ENCODE measurements around the gene HTRA2.
"Not testable (repeated sequence)": the region's sequence is repeated elsewhere in the genome, so short reads cannot be mapped to it uniquely, and the experiment has no call there.

The HTRA2 gene

GRCh38 chr2:74561022-74561421 lies 31.3 kb downstream of the HTRA2 start:
- not testable (repeated sequence) for DNase-seq (ENCODE audit: low read depth, low spot score)

GRCh38 chr2:74562126-74562775 lies 32.5 kb downstream of the HTRA2 start:
- DNase-seq (ENCODE audit: low read depth, low spot score) = no peak

DNA sequence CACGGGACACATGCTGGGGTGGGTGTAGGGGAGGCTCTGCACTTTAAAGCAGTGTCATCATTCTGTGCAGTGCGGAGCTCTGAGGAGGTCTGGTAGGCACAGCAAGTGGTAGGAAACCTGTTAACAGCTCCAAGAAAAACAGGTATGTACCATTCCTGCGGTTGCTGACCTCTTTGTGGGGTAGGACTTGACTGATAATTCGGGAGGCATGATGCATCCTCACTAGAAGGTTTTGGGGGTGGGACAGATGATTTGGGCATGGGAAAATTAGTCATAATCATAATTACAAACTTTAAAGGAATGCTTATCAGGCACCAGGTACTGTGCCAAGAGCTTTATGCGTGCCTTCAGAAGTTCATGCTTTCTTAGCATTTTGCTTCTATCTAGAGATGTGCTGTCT lies 34.5 kb downstream of the HTRA2 start:
- DNase-seq (ENCODE audit: low read depth, low spot score) = no peak

GRCh38 chr2:74566076-74566753 lies 36.5 kb downstream of the HTRA2 start:
- no peak for DNase-seq (ENCODE audit: low read depth, low spot score)

DNA sequence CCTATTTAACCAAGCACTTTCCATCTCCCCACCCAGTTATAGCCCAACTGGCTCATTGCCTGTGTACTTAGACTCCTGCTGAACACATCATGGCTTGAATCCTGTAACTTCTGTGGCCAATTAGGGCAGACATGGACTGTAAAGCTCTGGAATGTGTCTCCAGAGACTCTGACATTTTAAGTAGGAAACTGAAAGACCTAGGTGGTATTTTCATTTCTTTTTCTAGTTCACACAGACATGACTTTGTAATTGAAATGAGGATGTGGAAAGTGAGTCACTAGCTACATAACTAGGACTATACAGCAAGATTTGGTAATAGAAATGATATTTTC lies 37.0 kb downstream of the HTRA2 start:
- no peak for DNase-seq (ENCODE audit: low read depth, low spot score)

DNA sequence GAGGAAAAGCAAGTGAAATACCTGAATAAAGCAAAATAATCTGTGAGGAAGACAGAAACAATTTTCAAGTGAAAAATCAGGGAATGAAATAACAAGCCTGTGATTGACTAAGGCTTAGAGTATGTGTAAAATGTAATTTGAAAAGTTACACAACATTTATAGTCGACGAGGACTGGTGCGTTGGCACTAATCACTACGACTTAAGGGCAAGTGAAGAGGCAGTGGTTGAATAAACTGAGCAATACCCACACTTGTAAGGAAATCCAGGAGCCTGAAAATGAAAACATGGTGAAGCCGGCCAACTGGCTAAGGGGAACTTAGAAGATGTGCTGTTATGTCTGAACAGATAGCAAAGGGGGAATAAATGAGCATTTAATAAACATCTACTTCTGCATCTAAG lies 38.1 kb downstream of the HTRA2 start:
- DNase-seq (ENCODE audit: low read depth, low spot score) = no peak

DNA sequence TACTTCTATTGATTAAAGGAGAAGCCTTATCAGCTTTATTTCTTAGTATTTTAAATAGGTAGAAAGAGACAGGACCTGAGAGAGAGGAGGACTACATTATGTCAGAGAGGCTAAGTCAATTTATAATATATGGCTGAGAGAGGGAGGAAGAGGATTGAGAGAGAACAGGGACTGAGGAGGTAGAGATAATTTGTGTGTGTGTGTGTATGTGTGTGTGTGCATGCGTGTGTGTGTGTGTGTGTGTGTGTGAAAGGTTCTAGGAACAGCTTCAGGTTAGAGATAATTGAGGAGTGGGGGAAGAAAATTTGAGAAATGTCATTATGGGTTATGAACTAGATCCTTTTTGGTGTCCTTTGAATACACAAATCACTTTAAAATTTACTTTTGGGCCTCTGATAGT lies 40.0 kb downstream of the HTRA2 start:
- no peak for DNase-seq (ENCODE audit: low read depth, low spot score)

DNA sequence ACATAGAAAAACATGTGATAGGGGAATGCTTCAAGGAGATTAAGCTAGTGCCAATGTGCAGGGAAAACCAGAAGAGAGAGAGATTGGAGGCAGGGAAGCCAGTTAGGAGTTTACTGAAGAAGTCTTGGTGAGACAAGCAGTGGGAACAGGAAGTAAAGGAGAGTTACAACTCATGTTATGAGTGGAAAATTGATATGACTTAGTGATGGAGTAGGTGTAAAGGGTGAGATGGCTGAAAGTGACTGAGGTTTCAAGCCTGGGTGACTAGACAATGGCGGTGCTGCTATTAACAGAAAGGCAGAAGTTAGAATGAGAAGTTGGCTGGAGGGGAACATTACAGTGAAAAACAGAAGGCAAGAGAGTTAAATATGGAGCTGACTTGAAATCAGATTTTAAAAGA lies 41.3 kb downstream of the HTRA2 start:
- DNase-seq (ENCODE audit: low read depth, low spot score) = no peak

DNA sequence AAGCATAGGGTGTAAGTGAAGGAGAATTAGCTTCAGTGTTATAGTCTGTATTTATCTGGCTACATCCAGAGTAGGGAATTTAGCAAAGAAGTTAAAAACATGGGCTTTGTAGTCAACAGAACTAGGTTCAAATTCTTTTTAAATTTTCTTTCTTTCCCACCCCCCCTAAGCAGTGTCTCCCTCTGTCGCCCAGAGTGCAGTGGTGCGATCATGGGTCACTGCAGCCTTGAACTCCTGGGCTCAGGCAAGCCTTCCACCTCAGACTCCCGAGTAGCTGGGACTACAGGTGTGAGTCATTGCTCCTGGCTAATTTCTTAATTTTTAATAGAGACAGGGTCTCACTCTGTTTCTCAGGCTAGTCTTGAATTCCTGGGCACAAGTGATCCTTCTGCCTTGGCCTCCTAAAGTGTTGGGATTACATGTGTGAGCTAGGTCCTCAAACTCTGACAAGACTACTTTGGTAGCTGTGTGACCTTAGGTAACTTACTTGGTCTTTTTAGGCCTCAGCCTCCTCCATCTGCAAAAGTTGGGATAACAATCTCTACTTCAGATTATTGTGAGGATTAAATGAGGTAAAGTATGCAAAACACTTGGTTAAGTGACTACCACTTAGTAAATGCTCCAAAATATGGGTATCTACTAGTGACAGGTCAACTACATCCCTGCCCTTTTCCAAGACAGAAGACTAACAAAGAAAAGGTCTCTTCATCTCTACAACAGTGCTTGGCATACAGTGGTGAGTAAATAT lies 42.6 kb downstream of the HTRA2 start:
- no peak for DNase-seq (ENCODE audit: low read depth, low spot score)

DNA sequence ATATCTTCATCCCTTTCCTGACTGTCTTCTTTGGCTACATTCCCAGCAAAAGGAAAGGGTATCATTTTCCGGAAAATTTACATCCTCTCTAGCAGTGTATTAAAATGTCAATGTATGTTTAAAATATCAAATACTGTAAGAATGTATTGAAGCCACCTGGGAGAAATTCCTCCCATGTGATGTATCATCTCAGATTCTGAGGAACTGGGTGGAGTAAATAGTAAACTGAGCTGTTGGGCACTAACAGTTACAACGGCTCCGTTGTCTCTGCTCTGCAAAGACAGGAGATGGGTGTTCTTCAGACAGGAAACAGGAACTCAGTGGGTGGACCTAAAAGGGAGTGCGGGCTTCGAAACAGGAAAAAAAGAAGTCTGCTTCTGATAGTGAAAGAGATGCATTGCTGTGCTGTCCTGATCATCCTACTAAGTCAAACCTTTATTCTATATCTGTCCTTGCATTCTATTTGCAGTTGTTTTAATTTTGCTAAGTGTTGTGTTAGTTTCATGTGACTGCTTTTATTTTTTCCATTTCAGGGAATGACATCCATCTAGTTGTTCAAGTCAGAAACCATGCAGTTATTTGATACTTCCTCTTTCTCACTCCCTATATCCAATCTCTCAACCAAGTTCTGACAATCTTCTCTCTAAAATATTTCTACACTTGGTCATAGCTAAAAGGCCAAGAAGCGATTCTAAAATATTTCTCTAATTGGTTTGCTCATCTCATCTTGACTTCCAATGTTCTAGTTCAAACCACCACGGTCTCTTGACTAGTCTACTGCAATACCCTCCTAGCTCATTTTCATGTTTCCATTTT lies 44.2 kb downstream of the HTRA2 start:
- no peak for DNase-seq (ENCODE audit: low read depth, low spot score)

- DNase-seq (ENCODE audit: low read depth, low spot score) = no peak
Measured at GRCh38 chr2:74575320-74575719, 45.6 kb downstream of the HTRA2 start.

DNA sequence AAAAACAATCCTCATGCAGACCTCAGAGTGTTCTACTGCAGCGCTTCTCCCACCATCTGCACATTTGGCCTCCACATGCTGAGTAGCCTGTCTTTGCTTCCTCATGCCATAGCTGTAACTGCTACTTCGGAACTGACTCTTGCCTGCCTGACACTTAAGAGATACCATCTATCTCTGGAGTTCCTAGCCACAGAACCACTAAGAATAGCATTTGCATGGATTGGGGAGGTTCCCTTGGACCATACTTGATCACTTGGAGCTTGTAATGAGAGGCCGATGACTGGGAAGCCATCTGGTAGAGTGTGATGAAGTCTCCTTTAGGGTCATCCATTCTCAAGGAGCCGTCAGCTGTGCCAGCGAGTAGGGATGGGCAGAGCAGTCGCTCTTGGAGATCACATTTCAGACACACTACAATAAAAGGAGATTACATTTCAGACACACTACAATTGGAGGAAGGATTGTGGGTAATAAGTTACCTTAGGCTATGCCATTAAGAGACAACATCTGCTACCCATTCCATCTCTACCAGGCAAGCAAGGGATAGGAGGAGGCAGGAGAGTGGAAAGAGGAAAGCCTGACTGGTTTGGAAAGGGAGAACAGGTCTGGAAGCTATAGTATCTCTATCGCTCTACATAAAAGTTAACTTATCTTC lies 46.6 kb downstream of the HTRA2 start:
- DNase-seq (ENCODE audit: low read depth, low spot score) = no peak

GRCh38 chr2:74576863-74577229 lies 47.1 kb downstream of the HTRA2 start:
- DNase-seq (ENCODE audit: low read depth, low spot score) = no peak

GRCh38 chr2:74577448-74577847 lies 47.7 kb downstream of the HTRA2 start:
- DNase-seq (ENCODE audit: low read depth, low spot score) = no peak

DNA sequence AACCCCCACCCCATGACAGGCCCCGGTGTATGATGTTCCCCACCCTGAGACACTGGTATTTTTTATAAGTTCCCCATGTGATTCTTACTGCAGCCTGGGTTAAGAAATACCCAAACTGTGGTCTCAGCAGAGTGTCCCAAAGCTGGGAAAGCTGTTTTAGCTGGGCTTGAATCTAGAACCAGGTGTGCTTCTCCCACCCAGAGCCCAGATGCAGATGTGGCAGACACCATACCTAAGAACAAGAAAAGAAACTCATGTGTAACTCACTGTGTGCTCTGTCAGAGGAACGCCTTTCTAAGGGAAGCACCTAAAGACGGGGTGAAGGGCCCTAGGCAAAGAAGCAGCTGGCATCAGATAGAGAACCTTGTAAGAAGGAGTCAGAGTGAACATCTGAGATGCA lies 48.7 kb downstream of the HTRA2 start:
- no peak for DNase-seq (ENCODE audit: low read depth, low spot score)

DNA sequence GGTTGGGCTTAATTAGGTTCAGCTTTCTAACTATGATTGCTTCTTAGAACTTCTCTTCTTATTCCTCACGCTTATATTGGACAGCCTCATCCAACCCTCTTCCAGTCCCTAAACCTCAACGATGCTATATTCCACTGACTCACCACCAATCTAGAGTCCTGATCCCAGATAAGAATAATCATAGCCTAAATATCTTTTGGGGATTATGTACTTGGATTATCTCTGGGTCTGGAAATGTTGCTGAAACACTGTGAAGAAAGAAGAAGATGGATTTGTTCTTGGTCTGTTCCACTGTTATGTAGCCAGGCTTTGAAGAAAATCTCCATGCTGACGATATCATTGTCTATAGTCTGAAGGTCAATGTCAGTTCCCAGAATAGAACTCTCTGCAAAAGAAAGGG lies 51.7 kb downstream of the HTRA2 start:
- DNase-seq (ENCODE audit: low read depth, low spot score) = no peak

DNA sequence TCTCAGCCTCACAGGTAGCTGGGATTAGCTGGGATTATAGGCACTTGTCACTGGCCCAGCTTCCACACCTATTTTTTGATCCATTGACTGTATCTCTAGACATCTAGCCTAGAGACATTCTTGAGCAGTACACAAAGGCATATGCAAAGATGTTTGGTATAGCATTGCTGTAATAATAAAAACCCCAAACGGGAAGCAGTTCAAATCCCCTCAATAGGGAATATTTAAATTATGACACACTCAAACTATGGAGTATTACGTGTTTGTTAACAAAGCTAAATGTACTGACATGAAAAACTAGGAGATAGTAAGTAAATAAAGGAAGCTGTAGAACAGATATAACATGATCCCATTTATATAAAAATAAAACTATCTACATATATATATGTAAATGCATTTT lies 52.5 kb downstream of the HTRA2 start:
- no peak for DNase-seq (ENCODE audit: low read depth, low spot score)

Data from ELF-1 (cell line).